Endothelial cell of umbilical vein (primary cell): ENCODE data around the gene MEOX1. TPM values are rescaled to one million over a fixed set of nuclear protein-coding genes. Genes with fewer than 3 reads are reported as not detected.
"Not testable (repeated sequence)": the region's sequence is repeated elsewhere in the genome, so short reads cannot be mapped to it uniquely, and the experiment has no call there.

Experiments
- BruUV-seq: library from RNA; stranded (reverse); fragments of 400-500 nt; replicated peaks from 2 replicates; lab custom pipeline; 2021; lab: Mats Ljungman, UMichigan
- CTCF ChIA-PET: fragments of 300-600, 350-600 bp; sonication (Branson Sonifier 250); formaldehyde crosslinking; loops from one replicate; lab custom pipeline; 2021; ENCODE audit warnings: antibody characterized with exemption, inconsistent platforms; lab: Charles Lee
- POLR2A ChIA-PET: fragments of 300-600, 350-600 bp; sonication (Branson Sonifier 250); formaldehyde crosslinking; loops from one replicate; lab custom pipeline; 2021; ENCODE audit warnings: antibody characterized with exemption, inconsistent platforms; lab: Charles Lee
- DNase-seq: peaks from one replicate; pipeline ENCODE4 v3.0.0-alpha.2; 2011; ENCODE audit warnings: low read depth, low spot score
- FAIRE-seq: peaks from 2 replicates; lab custom pipeline; 2011; peaks lifted over from hg19 to GRCh38; lab: Jason Lieb, UNC
- H2AFZ ChIP-seq: 2 replicates; pipeline ENCODE4 v1.6.0; 2012; ENCODE audit warnings: low read depth, low read length, control low read depth, inconsistent platforms
- H3K27ac ChIP-seq: 2 replicates; pipeline ENCODE4 v1.5.1; 2011; ENCODE audit warnings: low read depth, mild to moderate bottlenecking, control low read depth, low read length, moderate library complexity; ENCODE audit not compliant: insufficient read depth
- H3K27me3 ChIP-seq, 2 experiments: 2 replicates each; pipeline versions ENCODE4 v1.6.0 to v1.6.1; 2011; ENCODE audit warnings: low read length in 2 of 2, mixed read lengths in 1 of 2; ENCODE audit not compliant: control insufficient read depth in 2 of 2, insufficient read depth in 2 of 2
- H3K36me3 ChIP-seq, 2 experiments: 2 replicates in 1 of 2; 3 replicates in 1 of 2; pipeline ENCODE4 v1.5.1; 2011; ENCODE audit warnings: low read length in 2 of 2, mild to moderate bottlenecking in 1 of 2, moderate library complexity in 1 of 2; ENCODE audit not compliant: control insufficient read depth in 2 of 2, insufficient read depth in 2 of 2; ENCODE audit errors: extremely low read depth in 1 of 2
- H3K4me1 ChIP-seq: 3 replicates; pipeline ENCODE4 v1.5.1; 2011; ENCODE audit warnings: mild to moderate bottlenecking, low read length; ENCODE audit not compliant: control insufficient read depth, insufficient read depth; ENCODE audit errors: extremely low read depth
- H3K4me2 ChIP-seq: 2 replicates; pipeline ENCODE4 v1.6.1; 2011; ENCODE audit warnings: low read length, control low read depth, mixed read lengths; ENCODE audit not compliant: insufficient read depth
- H3K4me3 ChIP-seq, 3 experiments: fragments of 200-600 bp in 1 of 3; sonication (generic), shearing (Covaris generic) in 1 of 3; replicated peaks in 1 of 3; 2 replicates each; pipeline ENCODE4 v1.5.1; 2011 to 2016; ENCODE audit warnings: control low read depth in 3 of 3, low read length in 3 of 3, mild to moderate bottlenecking in 2 of 3, inconsistent platforms in 1 of 3, low read depth in 1 of 3, moderate library complexity in 1 of 3; ENCODE audit not compliant: insufficient read depth in 1 of 3
- H3K79me2 ChIP-seq: 2 replicates; pipeline ENCODE4 v1.6.0; 2012; ENCODE audit warnings: low read length, inconsistent platforms; ENCODE audit not compliant: control insufficient read depth, insufficient read depth
- H3K9ac ChIP-seq: replicated peaks from 2 replicates; pipeline ENCODE3; 2011; ENCODE audit warnings: low read length, control low read depth; ENCODE audit not compliant: insufficient read depth; ENCODE audit errors: extremely low read depth
- H3K9me1 ChIP-seq: replicated peaks from 3 replicates; pipeline ENCODE4 v1.6.0; 2011; ENCODE audit warnings: mild to moderate bottlenecking, low read length; ENCODE audit not compliant: control insufficient read depth, insufficient read depth; ENCODE audit errors: extremely low read depth
- H3K9me3 ChIP-seq: replicated peaks from 2 replicates; pipeline ENCODE4 v1.5.1; 2012; ENCODE audit warnings: low read length, inconsistent platforms; ENCODE audit not compliant: control insufficient read depth, insufficient read depth
- H4K20me1 ChIP-seq: replicated peaks from 2 replicates; pipeline ENCODE3; 2011; ENCODE audit warnings: mild to moderate bottlenecking, low read length; ENCODE audit not compliant: control insufficient read depth, insufficient read depth; ENCODE audit errors: extremely low read depth
- EZH2 ChIP-seq: IDR thresholded peaks from 2 replicates; pipeline ENCODE4 v1.6.1; 2012; ENCODE audit warnings: borderline replicate concordance, low read depth, mild to moderate bottlenecking, moderate library complexity, low read length, inconsistent platforms; ENCODE audit not compliant: severe bottlenecking
- FOS ChIP-seq: IDR thresholded peaks from 2 replicates; pipeline ENCODE4 v1.6.1; 2011; ENCODE audit warnings: mild to moderate bottlenecking, low read length, moderate library complexity, borderline replicate concordance; ENCODE audit not compliant: insufficient read depth
- GATA2 ChIP-seq: IDR thresholded peaks from 2 replicates; pipeline ENCODE4 v1.7.0; 2011; ENCODE audit warnings: low read depth, mild to moderate bottlenecking, moderate library complexity, mixed read lengths, low read length; ENCODE audit not compliant: insufficient read length, insufficient read depth
- JUN ChIP-seq: IDR thresholded peaks from 2 replicates; pipeline ENCODE4 v1.6.1; 2011; ENCODE audit warnings: borderline replicate concordance, low read depth; ENCODE audit not compliant: insufficient read length, insufficient read depth
- MYC ChIP-seq: IDR thresholded peaks from one replicate; pipeline ENCODE4 v1.6.1; 2011; ENCODE audit warnings: mild to moderate bottlenecking, low read depth, low read length
- POLR2A ChIP-seq: IDR thresholded peaks from 2 replicates; pipeline ENCODE4 v1.6.1; 2012; ENCODE audit warnings: low read depth, mild to moderate bottlenecking, control low read depth, low read length
- POLR2AphosphoS5 ChIP-seq: IDR thresholded peaks from 2 replicates; pipeline ENCODE4 v1.6.1; 2012; ENCODE audit warnings: low read depth, mild to moderate bottlenecking, control low read depth, low read length, moderate library complexity; ENCODE audit not compliant: insufficient read depth
- dilution Hi-C: fragments of 300-500 bp; cut with MboI; formaldehyde crosslinking; loops from one replicate; pipeline ENCODE4 v1.15.0; 2019; ENCODE audit warnings: low sequenced_read_pairs; ENCODE audit not compliant: extremely low pct_ligation_motif_present
- intact Hi-C: fragments of 100-400 bp; cut with micrococcal nuclease; formaldehyde crosslinking; loops from one replicate; pipeline ENCODE4 v1.10.0; 2022
- polyA plus RNA-seq, 4 experiments: library from polyadenylated mRNA; depleted of rRNA in 3 of 4; stranded (reverse) in 3 of 4; unstranded in 1 of 4; fragments of >200 nt; gene quantifications; 2 replicates each; pipeline versions ENCODE4 v1.2.1 to v1.2.3, GENCODE V29; 2011 to 2012; ENCODE audit warnings: missing spikeins in 1 of 4
- total RNA-seq: library from RNA; stranded (reverse); gene quantifications from 2 replicates; pipeline ENCODE4 v1.2.3, GENCODE V29; 2021
- TF ChIP-seq, protein P1 (sequence below), 2 donors: IDR thresholded peaks; 1 replicate in 1 of 2; 2 replicates in 1 of 2; pipeline ENCODE4 v1.5.1; 2011; ENCODE audit warnings: low read length in 2 of 2, mild to moderate bottlenecking in 2 of 2, moderate library complexity in 2 of 2, control low read depth in 1 of 2, inconsistent platforms in 1 of 2, low read depth in 1 of 2; ENCODE audit not compliant: insufficient read depth in 1 of 2; ENCODE audit errors: extremely low read depth in 1 of 2
- TF ChIP-seq, protein P2 (sequence below): IDR thresholded peaks from 2 replicates; pipeline ENCODE4 v1.6.1; 2011; ENCODE audit not compliant: insufficient read depth, insufficient read length

The MEOX1 gene
- total and polyA plus RNA-seq, 2 donors (not counting 3 experiments of a cell fraction or from before 2014, with no cell fraction given): 0.06 TPM; not detected in 1

DNA sequence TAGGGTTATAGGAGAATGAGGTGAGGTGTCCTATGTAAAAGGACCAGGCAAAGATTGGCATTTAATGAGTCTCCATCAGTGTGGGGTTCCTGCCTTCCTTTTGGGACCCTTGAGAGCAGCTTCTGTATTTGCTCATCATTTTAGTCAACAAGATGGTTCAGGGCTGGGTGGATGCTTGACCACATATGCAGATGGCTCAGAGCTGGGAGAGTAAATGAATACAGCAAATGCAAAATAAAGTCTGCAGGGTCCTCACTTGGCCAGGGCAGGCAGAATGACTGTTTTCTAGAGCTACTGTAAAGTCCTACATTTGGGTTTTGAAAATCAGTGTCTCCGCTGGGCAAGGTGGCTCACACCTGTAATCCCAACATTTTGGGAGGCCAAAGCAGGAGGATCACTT is 58.4 kb downstream of the MEOX1 start:
- H3K27me3 ChIP-seq: no peaks in the 10 kb centered on the region
- DNase-seq (no peak), FAIRE-seq (no peak)
- H3K36me3 ChIP-seq: no peaks in the 10 kb centered on the region
- no peaks in the 10 kb centered on the region for H3K79me2 ChIP-seq
- no peak overlapping the region for H2AFZ ChIP-seq
- no peaks in the 10 kb centered on the region for H3K9me1 ChIP-seq
- dilution Hi-C loops (no loop called here), intact Hi-C loops (no loop called here)
- BruUV-seq: no TSS peak
- H3K4me1 ChIP-seq: no peaks in the 10 kb centered on the region
- H3K9ac ChIP-seq: no peak overlapping the region
- H3K4me3 ChIP-seq: no peak overlapping the region
- ChIA-PET POLR2A (no interaction called here), CTCF (interaction anchor here (0.6 to 2.0 kb wide), 2 partner anchors 26 to 70 kb away, joined by 3 to 6 read pairs; no protein-coding TSS in a partner anchor)
- H4K20me1 ChIP-seq: no peaks in the 10 kb centered on the region
- no peak overlapping the region for H3K4me2 ChIP-seq
- TF ChIP-seq POLR2AphosphoS5: no peak
- TF ChIP-seq, protein P1, sequence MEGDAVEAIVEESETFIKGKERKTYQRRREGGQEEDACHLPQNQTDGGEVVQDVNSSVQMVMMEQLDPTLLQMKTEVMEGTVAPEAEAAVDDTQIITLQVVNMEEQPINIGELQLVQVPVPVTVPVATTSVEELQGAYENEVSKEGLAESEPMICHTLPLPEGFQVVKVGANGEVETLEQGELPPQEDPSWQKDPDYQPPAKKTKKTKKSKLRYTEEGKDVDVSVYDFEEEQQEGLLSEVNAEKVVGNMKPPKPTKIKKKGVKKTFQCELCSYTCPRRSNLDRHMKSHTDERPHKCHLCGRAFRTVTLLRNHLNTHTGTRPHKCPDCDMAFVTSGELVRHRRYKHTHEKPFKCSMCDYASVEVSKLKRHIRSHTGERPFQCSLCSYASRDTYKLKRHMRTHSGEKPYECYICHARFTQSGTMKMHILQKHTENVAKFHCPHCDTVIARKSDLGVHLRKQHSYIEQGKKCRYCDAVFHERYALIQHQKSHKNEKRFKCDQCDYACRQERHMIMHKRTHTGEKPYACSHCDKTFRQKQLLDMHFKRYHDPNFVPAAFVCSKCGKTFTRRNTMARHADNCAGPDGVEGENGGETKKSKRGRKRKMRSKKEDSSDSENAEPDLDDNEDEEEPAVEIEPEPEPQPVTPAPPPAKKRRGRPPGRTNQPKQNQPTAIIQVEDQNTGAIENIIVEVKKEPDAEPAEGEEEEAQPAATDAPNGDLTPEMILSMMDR (IDR thresholded peaks at IDR 0.05; ENCODE audit: extremely low read depth in 1 of 2, insufficient read depth in 1 of 2, low read depth in 1 of 2, low read length in 2 of 2): no peak
- TF ChIP-seq POLR2A: no peak
- TF ChIP-seq FOS: no peak
- no peak for TF ChIP-seq MYC
- TF ChIP-seq, protein P2, sequence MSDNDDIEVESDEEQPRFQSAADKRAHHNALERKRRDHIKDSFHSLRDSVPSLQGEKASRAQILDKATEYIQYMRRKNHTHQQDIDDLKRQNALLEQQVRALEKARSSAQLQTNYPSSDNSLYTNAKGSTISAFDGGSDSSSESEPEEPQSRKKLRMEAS: no peak
- TF ChIP-seq EZH2: no peak
- no peak for TF ChIP-seq JUN
- TF ChIP-seq GATA2: no peak
- H3K9me3 ChIP-seq: no peaks in the 10 kb centered on the region
- H3K27ac ChIP-seq: no peak overlapping the region

DNA sequence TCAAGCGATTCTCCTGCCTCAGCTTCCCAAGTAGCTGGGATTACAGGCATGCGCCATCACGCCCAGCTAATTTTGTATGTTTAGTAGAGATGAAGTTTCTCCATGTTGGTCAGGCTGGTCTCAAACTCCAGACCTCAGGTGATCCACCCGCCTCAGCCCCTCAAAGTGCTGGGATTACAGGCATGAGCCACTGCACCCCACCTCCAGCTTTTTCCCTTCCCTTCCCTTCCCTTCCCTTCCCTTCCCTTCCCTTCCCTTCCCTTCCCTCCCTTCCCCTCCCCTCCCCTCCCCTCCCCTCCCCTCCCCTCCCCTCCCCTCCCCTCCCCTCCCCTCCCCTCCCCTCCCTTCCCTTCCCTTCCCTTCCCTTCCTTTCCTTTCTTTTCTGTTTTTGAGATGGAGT is 59.2 kb downstream of the MEOX1 start:
- DNase-seq, dilution Hi-C loops, H3K4me1 ChIP-seq, H3K9ac ChIP-seq, intact Hi-C loops, H3K9me1 ChIP-seq, H3K9me3 ChIP-seq, CTCF ChIA-PET, FAIRE-seq, H2AFZ ChIP-seq, H3K27ac ChIP-seq, H3K4me2 ChIP-seq, BruUV-seq, H3K27me3 ChIP-seq, H4K20me1 ChIP-seq, H3K79me2 ChIP-seq, H3K4me3 ChIP-seq, POLR2A ChIA-PET, H3K36me3 ChIP-seq: not testable (repeated sequence)
